AG04450 (cell line): Measurements from ENCODE around the gene MAP3K10. TPM values are rescaled to one million over a fixed set of nuclear protein-coding genes. Genes with fewer than 3 reads are reported as not detected.

Experiments
- CTCF ChIA-PET: fragments of 300-600, 350-600 bp; formaldehyde crosslinking; extraction: SDS; loops from one replicate; lab custom pipeline; 2022; ENCODE audit warnings: antibody characterized with exemption, inconsistent platforms; lab: Charles Lee
- POLR2A ChIA-PET: fragments of 350-600 bp; formaldehyde crosslinking; extraction: SDS; loops from one replicate; lab custom pipeline; 2021; ENCODE audit warnings: antibody characterized with exemption, inconsistent platforms; lab: Yijun Ruan, JAX
- DNase-seq: peaks from one replicate; pipeline ENCODE4 v3.0.0-alpha.2; 2011; ENCODE audit warnings: low read depth, low spot score
- H3K27ac ChIP-seq: one replicate; pipeline ENCODE4 v1.5.1; 2012; ENCODE audit warnings: low read depth, low read length, control low read depth
- H3K27me3 ChIP-seq: one replicate; pipeline ENCODE4 v1.6.0; 2012; ENCODE audit warnings: low read length; ENCODE audit not compliant: control insufficient read depth, insufficient read depth
- H3K4me3 ChIP-seq: 2 replicates; pipeline ENCODE4 v1.5.1; 2011; ENCODE audit warnings: mild to moderate bottlenecking, low read depth, low read length, control low read depth
- H3K9me3 ChIP-seq: 2 replicates; pipeline ENCODE4 v1.5.1; 2012; ENCODE audit warnings: low read length; ENCODE audit not compliant: control insufficient read depth, insufficient read depth
- polyA plus RNA-seq: library from polyadenylated mRNA; depleted of rRNA; stranded (reverse); fragments of >200 nt; gene quantifications from 2 replicates; pipeline ENCODE4 v1.2.3, GENCODE V29; 2011
- TF ChIP-seq, protein P1 (sequence below): IDR thresholded peaks from 2 replicates; pipeline ENCODE4 v1.5.1; 2011; ENCODE audit warnings: low read depth, low read length, control low read depth, inconsistent platforms

MAP3K10 gene
- polyA plus RNA-seq, 1 experiment: 2.0 TPM

DNA sequence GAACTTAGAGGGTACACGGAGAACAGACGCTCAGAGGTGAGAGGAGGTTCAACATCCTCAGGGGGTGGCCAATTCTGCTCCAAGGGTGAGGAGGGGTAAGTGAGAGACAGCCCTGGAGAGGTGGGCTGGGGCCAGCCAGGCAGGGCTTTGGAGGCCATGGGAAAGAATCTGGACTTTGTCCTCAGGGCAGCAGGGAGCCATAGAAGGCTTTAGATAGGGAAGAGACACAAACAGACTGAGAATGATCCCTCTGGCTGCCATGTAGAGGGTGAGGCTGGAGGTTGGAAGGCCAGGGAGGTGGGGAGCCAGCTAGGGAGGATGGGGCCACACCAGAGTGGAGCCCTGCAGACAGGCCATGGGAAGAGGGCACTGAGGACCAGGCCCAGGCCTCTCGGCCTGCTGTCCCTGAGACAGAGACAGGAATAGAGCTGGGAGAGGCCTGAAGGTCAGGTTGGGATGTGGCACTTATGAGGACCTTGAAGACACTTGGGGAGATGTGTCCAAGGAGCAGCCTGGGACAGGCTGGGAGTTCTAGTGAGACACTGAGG, 64.5 kb downstream of the MAP3K10 start:
- ChIA-PET POLR2A (no interaction called here), CTCF (no interaction called here)
- no peak overlapping the region for H3K4me3 ChIP-seq
- H3K27me3 ChIP-seq: no peaks in the 10 kb centered on the region
- TF ChIP-seq, protein P1, sequence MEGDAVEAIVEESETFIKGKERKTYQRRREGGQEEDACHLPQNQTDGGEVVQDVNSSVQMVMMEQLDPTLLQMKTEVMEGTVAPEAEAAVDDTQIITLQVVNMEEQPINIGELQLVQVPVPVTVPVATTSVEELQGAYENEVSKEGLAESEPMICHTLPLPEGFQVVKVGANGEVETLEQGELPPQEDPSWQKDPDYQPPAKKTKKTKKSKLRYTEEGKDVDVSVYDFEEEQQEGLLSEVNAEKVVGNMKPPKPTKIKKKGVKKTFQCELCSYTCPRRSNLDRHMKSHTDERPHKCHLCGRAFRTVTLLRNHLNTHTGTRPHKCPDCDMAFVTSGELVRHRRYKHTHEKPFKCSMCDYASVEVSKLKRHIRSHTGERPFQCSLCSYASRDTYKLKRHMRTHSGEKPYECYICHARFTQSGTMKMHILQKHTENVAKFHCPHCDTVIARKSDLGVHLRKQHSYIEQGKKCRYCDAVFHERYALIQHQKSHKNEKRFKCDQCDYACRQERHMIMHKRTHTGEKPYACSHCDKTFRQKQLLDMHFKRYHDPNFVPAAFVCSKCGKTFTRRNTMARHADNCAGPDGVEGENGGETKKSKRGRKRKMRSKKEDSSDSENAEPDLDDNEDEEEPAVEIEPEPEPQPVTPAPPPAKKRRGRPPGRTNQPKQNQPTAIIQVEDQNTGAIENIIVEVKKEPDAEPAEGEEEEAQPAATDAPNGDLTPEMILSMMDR: no peak
- no peaks in the 10 kb centered on the region for H3K9me3 ChIP-seq
- no peak for DNase-seq
- H3K27ac ChIP-seq: no peak overlapping the region

DNA sequence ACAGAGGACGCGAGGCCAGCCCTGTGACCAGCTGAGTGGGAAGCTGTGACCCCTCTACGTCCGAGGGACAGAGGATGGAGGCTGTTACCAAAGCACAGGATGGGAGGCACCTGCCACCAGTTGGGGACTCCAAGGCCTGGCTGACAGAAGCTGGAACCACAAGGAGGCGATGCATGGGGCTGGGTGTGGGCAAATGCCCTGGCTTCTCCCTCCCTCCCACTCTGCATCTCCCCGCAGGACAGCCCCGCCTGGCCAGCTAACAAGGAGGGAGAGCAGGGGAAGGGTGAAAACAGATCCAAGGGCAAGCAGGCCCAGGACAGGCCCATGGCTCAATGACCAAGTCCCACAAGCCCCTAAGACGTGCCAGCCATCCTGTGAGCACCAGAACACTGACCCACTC, 65.3 kb downstream of the MAP3K10 start:
- no peak for DNase-seq
- Histone ChIP-seq H3K4me3 (no peak overlapping the region), H3K27me3 (no peaks in the 10 kb centered on the region), H3K9me3 (no peaks in the 10 kb centered on the region), H3K27ac (no peak overlapping the region)
- TF ChIP-seq, protein P1: no peak
- POLR2A ChIA-PET: no interaction called here
- CTCF ChIA-PET: no interaction called here

DNA sequence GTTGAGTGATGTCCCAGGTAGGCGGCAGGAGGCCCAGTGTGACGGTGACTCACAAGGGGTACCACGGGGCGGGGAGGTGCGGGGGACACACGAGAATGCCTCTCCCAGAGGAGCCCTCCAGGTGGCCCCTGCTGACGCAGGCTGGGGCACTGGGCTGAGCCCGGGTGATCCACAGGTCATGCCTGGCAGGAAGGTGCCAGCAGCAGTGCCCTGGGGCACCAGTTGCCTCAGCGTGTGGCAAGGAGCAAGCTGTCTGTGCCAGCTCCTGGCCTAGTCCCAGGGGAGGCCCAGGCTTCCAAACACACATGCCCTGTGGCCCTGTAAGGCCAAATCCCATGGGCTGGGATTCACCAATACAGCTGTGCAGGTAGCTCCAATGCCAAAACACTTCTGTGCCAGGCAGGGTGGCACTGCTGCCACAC, 65.9 kb downstream of the MAP3K10 start:
- ChIA-PET POLR2A (no interaction called here), CTCF (no interaction called here)
- H3K9me3 ChIP-seq: no peaks in the 10 kb centered on the region
- H3K27ac ChIP-seq: no peak overlapping the region
- TF ChIP-seq, protein P1: no peak
- no peak for DNase-seq
- no peak overlapping the region for H3K4me3 ChIP-seq
- no peaks in the 10 kb centered on the region for H3K27me3 ChIP-seq

DNA sequence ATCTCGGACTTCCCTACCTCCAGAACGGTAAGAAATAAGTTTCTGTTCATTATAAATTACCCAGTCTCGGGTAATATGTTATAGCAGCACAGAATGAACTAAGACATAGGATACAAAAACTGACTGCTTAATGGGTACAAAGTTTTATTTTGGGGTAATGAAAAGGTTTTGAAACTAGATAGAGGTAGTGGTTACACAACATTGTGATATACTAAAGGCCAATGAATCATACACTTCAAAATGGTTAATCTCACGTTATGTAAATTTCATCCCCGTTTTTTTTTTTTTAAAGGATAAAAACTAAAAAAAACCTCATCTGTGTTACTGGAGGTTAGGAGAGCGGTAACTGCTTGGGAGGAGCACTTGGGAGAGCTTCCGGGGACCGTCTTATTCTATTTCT, 70.4 kb downstream of the MAP3K10 start:
- H3K27ac ChIP-seq: no peak overlapping the region
- no peaks in the 10 kb centered on the region for H3K27me3 ChIP-seq
- CTCF ChIA-PET: no interaction called here
- H3K4me3 ChIP-seq: no peak overlapping the region
- POLR2A ChIA-PET: no interaction called here
- DNase-seq: no peak
- TF ChIP-seq, protein P1: no peak
- no peaks in the 10 kb centered on the region for H3K9me3 ChIP-seq

DNA sequence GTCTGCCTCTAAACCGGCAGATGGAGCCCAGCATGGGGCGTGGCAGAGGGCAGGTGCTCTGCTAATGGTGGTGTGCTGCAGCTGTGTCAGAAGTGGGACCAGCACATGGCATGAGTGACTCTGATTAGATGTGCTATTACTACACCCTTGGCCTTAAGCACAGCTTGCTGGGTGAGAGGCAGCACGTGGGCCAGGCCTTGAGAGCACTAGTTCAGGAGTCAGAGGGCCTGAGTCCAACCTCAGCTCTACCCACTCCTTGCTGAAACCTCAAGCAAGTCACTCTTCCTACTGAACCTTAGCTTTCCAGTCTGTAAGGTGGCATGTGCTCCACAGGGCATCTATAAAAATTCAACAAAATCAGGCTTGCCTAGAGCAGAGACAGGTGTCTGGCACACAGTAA, 71.2 kb downstream of the MAP3K10 start:
- no peaks in the 10 kb centered on the region for H3K9me3 ChIP-seq
- TF ChIP-seq, protein P1: no peak
- DNase-seq: no peak
- ChIA-PET CTCF (interaction anchor here (0.5 kb wide), 1 partner anchor 383 kb away, joined by 6 read pairs; no protein-coding TSS in a partner anchor), POLR2A (no interaction called here)
- no peaks in the 10 kb centered on the region for H3K27me3 ChIP-seq
- no peak overlapping the region for H3K27ac ChIP-seq
- H3K4me3 ChIP-seq: no peak overlapping the region
